Stimulated activated CD8-positive, alpha-beta memory T cell treated with anti-CD3 and anti-CD28 coated beads, Interleukin-4, amount 100 ng/mL, for 4 hours (primary cell): ENCODE measurements around the gene PRPF4.
"Not testable (repeated sequence)": the region's sequence is repeated elsewhere in the genome, so short reads cannot be mapped to it uniquely, and the experiment has no call there.

ENCODE experiments used
- DNase-seq, 2 donors: peaks; one replicate each; pipeline ENCODE4 v3.0.0-alpha.2; 2020; ENCODE audit warnings: low read depth in 2 of 2, low spot score in 1 of 2

PRPF4 gene

DNA sequence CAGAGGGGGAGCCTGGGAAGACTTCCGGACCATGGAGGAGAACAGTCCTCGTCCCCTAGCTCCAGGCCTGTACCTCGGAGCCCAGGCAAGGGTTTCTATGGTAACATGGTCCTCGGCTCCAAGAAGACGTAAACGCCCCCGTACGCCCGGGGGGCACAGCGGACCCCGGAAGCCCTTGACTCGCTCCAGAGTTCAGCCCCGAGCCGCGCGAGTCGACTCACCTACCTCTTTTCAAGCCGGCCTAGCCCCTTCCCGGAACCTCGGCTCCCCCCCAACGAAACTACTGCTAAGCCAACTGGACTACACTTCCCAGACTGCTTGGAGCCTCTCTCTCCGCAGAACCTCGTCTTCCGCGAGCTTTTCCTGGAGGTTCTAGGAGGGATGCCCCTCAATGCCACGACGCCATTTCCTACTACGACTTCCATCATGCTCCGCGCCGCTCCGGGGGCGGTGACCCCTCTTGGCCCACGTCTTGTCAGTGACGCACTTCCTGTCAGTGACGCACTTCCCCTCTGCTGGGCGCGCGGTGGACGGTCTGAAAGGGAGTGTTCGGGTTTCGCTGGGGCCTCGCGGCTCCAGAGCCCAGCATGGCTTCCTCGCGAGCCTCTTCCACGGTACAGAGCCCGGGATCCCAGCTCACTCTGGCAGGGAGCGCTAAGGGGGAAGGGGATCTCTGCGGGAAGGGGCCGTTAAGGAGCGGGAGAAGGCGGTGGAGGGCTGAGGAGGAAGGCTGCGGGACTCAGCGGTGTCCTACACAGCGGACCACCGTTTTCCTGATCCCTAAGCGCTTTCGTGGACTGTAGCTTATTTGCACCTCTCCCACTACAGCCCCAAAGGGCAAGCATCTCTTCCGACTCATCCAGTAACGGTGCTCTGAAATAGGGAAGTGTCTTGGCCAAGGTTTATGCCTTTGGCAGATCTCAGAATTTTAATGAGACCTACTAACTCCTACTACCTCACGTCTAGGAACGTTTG is at the start of gene PRPF4, which contains the start of gene CDC26:
Gene PRPF4 (plus strand): TSS at position 502 of the 975 bp plus-strand sequence. CDS start 86 bp downstream, at position 588.
Gene CDC26 (minus strand): TSS at position 416 of the 975 bp plus-strand sequence. CDS start 3,065 bp downstream, outside the sequence.
- DNase-seq: peak; percentile 91 to 94

DNA sequence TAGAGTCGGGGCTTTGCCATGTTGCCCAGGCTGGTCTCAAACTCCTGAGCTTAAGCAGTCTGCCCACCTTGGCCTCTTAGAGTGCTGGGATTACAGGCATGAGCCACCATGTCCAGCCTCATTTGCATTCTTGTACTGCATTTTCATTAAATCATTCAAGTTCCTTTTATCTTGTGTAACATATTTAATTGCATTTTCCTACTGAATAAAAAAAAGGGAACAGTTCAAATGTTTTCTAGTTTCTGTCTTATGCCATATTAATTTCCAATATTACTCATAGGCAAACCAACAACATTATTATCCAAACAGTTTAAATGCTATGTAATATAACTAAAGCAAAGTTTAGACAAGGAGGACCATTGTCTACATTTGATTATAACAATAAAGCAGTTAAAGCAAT is 48.0 kb upstream of the PRPF4 start:
- no peak for DNase-seq

DNA sequence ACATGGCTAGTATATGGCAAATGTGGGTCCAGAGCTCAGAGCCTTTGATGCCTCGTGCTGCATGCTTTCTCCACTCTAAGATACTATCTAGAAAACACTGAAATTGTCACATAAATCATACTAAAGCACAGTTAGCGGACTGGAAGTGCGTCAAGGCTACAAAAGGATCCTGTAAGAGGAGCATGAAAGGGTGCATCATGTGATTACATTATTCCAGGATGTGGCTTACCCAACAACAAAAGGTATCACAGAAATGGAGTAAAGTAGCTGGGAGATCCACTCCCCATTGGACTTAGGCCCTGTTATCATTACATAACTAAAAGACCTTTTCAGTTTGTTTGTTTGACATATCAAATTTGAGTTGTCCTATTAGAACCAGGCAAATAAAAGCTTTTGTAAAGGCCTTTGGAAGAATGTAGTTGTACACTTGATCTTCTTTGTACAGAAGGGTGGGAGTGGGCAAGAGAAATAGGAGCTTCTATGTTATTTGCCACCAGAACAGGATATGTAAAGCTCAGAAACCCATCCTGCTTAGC is 47.3 kb upstream of the PRPF4 start:
- no peak for DNase-seq

DNA sequence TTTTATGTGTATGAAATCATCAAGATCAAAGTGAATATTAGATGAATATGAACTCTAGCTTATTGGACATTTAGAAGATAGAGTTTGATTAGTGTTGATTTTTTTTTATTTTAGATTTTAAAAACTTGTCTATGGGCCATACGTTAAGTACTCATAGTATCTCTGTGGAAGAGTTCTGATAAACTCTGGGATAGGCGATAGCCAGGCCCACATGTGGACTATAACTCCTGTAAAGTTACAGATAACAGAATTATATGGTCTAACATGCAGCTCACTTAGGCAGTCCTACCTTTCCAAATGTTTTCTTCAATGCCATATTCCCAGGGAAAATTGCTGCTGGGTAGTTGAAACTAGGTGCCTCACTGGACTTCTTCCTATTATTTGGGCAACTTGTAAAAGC is 43.8 kb upstream of the PRPF4 start:
- DNase-seq: no peak

DNA sequence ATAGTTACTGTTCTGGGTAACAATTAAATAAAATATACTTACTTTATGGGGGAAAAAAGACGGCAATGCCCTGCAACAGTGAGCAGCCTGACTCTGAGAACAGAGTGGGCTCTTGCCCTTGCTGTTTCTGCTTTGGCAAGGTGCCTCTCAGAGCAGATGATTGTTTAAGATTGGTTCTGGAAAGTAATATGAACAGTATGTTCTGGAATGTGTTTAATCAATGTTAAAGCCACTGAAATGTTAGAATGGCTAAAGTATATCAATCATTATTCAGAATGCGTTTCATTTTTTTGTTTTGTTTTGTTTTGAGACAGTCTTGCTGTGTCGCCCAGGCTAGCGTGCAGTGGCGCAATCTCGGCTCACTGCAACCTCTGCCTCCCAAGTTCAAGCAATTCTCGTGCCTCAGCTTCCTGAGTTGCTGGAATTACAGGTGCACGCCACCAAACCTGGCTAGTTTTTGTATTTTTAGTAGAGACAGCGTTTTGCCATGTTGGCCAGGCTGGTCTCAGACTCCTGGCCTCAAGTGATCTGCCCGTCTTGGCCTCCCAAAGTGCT is 39.7 kb upstream of the PRPF4 start:
- not testable (repeated sequence) for DNase-seq

DNA sequence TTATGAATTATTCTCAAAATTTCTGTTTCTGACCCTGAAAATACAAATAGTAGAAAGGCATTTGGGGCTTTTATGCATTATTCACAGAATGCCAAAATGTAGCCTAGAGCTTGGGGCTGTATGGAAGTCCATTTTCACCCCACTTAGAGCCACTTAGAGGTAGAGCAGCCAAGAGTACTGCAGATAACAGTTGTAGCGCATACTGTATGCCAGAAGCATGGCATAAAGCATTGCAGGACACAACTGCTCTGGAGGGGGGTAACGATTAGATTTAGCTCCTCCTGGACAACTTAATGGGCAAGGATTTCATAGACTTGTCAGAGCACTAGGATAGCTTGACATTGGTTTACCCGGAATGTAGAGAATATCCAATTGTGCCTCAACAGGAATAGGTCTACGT is 38.4 kb upstream of the PRPF4 start:
- no peak for DNase-seq

DNA sequence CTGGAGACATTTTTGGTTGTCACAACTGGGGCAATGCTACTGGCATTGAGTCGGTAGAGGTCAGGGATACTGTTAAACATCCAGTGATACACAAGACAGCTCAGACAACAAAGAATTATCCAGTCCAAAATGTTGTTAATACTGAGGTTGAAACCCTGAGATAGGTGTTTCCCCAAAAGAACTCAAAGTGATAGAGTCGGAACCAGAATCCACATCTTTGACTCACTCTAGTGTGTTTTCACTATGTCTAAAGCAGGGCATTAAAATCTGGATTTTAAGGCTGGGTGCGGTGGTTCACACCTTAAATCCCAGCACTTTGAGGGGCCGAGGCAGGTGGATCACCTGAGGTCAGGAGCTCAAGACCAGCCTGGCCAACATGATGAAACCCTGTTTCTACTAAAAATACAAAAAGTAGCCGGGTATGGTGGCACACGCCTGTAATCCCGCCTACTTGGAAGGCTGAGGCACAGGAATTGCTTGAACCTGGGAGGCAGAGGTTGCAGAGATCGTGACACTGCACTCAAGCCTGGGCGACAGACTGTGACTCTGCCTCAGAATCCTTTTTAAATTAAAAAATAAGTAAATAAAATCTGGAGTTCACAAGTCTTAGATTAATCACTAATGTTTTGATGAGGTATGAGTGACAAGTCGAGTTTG is 37.1 kb upstream of the PRPF4 start:
- no peak for DNase-seq

DNA sequence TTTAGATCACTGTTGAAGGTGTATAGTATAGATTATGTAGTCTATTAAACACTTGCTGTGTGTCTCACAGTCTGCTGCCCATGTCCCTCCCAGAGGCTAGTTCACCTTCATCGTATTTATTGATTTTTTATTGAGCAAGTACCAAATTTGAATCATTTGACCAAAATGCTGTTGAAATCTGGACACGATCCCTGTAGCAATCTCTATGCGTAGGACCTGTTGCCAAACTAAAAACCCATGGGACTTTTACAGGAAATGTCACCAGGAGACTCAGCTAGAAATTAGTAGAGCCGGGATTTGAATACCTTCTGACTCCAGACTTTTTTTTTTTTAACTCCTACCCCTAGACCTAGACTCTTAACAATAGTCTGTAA is 36.6 kb upstream of the PRPF4 start:
- DNase-seq: no peak

DNA sequence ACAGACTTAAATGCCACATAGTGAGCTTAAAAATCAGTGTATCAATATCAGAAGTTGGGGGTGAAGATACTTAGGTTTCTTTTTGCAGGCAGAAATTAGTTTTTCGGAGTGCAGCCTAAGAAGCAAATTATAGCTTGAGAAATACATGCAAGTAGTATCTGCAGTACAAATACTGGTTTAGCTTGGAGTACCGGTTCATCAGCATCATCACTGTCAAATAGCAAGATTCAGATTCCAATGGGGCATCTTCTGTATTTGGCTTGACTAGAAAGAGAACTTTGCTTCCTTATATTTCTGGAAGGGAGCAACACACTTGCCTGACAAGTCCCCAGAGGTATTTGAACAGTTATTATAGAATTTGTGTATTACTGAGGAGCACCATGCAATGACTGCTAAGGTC is 34.3 kb upstream of the PRPF4 start:
- no peak for DNase-seq

DNA sequence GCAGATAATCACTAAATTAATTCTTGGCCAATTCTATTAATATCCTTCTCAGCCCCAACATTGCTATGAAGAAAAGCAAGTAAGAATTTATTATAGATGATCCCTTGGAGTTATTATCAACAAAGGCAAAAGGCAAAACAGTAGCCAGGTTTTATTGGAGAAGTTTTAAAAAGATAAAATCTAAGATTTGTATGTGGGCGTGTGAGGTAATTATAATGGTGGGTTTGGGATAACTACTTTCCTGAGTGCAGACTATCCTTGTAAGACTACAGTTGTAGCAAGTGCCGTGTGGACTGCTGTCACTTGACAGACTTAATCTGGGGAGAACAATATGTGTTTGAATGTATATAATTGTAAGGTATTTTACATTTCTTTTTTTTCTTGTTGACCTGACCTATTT is 30.9 kb upstream of the PRPF4 start:
- DNase-seq: no peak

DNA sequence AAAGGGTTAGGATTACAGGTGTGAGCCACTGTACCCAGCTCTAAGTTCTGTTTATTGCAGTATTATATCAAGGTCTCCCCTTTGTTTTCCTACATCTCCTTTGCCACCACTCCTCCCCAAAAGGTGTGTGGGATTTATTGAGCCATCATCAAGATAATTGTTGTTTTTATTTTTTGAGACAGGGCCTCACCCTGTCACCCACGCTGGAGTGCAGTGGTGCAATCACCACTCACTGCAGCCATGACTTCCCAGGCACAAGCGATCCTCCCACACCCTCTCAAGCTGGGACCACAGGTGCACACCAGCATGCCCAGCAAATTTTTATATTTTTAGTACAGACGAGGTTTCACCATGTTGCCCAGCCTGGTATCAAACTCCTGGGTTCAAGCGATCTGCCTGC is 29.6 kb upstream of the PRPF4 start:
- no peak for DNase-seq

DNA sequence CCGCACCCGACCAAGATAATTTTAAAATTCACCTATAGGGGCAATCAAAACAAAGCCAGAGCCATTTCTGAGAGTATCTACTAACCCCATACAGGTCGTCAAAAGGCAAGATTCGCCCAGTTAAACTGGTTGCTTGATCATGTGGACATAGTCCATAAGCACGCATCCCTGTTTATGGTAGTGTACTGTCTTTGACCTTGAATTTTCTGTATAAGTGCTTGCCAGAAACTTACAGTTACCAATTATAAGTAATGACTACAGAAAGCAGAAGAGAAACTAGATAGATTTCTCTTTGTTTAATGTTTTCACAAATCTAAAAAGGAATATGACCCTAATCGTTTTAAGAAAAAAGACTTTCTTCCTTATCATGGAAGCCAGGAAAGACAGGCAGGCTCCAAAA is 28.5 kb upstream of the PRPF4 start:
- no peak for DNase-seq

DNA sequence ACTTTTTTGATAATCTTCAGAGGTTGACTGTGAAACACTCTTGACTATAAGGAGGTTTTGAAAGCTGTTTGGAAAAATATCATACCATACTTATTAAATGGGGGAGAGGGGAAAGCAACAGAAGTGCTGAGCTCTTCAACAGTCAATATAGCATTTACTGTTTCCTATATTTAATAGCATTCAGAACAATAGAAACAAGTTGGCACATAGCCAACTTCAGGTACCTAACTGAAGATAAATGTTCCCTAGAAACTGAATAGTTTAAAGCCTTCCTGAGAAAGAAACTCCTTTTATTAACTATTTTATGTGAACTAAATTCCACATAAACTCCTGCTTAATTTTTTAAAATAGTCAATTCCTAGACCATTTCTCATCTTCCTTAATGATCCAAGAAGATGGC is 27.8 kb upstream of the PRPF4 start:
- no peak for DNase-seq

DNA sequence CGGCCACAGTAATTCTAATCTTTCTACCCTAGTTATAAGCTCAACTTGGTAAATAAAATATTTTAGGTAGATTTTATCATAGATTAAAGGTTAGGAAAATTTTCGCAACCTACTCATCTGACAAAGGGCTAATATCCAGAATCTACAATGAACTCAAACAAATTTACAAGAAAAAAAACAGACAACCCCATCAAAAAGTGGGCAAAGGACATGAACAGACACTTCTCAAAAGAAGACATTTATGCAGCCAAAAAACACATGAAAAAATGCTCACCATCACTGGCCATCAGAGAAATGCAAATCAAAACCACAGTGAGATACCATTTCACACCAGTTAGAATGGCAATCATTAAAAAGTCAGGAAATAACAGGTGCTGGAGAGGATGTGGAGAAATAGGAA is 25.8 kb upstream of the PRPF4 start:
- not testable (repeated sequence) for DNase-seq

DNA sequence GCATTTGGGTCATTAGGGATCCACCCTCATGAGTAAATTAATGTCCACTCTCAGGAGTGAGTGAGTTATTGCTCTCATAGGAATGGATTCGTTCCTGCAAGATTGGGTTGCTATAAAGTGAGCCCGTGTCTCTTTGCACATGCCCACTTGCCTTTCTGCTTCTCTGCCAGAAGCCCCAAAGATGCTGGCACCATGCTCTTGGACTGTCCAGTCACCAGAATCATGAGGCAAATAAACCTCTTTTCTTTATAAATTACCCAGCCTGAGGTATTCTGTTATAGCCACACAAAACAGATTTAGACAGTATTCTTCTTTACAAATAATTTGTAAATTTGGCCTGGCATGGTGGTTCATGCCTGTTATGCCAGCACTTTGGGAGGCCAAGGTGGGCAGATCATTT is 24.7 kb upstream of the PRPF4 start:
- no peak for DNase-seq

DNA sequence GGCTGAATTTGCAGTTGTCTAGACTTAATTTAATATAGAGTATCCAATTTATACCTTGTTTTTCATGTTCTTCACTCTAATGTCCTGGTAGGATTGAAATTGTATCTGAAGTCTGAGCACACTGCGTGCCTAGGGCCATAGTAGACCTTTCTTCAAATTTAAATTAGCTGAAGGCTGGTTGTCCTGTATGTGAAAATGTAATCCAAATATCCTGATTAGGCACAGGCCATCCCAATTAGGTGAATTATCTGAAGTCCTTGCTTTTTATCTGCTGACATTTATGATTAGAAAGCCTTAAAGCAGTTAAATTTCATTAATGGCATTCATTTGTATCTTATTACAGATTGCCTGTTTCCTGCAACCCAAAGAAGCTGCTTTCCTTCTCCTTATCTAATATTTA is 20.5 kb upstream of the PRPF4 start:
- no peak for DNase-seq

DNA sequence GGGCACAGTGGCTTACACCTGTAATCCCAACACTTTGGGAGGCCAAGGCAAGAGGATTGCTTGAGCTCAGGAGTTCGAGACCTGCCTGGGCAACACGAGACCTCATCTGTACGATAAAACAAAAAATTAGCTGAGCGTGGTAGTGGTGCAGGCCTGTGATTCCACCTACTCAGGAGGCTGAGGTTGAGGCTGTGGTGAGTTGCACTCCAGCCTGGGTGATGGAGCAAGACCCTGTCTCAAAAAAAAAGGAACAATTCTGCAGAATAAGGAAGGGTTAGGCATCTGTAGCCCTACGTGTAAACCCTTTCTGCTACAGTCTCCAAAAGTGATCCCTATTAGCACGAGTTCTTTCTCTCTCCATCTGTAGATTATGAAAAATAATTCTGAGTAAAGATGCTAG is 20.0 kb upstream of the PRPF4 start:
- DNase-seq: no peak

DNA sequence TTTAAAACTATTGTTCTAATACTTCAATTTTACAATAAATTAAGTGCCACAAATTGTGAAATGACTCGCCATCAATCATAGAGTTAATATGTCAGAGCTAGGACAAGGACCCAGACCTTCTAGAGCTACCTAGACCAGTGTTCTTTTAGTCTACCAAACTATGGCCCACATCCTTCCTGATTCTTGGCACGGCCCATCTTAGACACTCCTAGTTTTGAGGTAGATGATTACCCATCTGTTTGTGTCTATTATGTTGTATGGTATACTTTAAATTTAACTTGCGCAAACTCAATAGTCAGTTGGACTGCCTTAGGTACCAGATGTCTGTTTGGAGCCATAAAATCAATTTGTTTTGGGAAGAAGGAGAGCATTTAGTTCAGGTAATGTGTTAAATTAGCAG is 17.6 kb upstream of the PRPF4 start:
- DNase-seq: no peak

DNA sequence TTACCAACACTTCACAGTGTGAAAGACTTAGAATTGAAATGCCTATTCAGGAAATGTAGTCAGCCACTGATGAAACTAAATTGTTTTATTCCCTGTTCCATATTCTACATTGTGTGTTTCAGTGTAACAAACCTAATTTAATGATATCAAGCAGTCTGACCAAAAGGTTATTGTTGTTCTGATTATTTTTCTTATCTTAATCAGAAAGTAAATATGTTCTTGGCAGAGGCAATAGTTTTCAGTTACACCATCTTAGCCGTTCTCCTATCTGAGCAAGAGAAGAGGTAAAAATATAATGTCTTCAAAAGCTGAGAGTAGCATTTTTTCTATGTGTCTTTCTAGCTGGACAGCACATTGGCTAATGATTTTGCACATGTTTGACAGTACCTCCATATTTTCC is 17.2 kb upstream of the PRPF4 start:
- no peak for DNase-seq

DNA sequence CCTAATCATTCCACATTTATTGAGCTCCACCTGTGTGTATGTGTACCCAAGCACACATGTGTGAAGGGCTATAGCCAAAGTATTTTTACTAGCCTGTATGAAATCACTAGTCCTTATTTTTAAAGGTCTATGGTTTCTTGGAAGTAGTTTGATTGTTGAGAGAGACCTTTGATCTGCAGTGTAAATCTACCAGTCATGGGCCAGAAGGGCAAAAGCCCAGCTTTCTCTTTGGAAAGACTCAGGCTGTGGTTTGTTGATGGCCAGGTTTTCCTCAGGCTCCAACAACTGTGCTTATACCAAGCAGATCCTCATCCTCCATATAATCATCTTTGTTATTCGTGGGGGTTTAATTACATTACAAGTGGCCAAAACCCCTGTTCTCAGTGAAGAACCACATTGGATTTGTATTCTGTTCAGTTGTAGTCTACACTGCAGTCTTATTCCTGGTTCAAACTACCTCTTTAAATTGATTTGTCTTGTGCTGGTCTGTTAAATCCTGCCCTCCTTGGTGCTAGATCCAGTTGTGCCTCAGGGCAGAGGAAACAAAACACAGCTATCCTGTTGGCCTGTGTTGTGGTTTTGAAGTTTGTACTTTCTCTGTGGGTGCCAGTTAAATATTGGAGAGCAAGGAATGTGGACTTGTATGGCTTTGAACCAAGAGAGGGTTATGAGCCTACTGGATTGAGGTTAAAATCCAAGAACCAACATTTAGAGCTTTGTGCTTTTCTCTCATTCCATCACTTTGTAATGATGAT is 13.4 kb upstream of the PRPF4 start:
- DNase-seq: no peak

DNA sequence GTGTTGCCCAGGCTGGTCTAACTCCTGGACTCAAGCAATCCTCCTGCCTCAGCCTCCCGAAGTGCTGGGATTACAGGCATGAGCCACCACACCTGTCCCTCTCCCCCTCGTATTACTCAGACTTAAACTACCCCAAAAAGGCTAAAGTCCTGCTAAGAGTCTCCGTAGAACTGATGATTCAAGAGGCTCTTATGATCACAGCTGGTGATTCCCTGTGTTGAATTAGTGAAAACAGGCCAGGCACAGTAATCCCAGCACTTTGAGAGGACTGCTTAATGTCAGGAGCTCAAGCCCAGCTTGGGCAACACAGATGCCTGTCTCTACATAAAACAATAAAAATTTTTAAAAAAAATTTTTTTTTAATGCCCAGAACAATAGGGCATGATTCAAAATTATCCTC is 9.3 kb upstream of the PRPF4 start:
- no peak for DNase-seq
